Cerebellar nuclear complex (tissue), 1 donor: ENCODE results near the gene DTNBP1.
A peak's percentile ranks its signal among the peaks of the same experiment; 100 is the strongest.

Experiments used
- DNase-seq, 2 experiments: peaks; one replicate each; lab custom pipeline; 2025; lab: John Stamatoyannopoulos, UW

DTNBP1 gene

DNA sequence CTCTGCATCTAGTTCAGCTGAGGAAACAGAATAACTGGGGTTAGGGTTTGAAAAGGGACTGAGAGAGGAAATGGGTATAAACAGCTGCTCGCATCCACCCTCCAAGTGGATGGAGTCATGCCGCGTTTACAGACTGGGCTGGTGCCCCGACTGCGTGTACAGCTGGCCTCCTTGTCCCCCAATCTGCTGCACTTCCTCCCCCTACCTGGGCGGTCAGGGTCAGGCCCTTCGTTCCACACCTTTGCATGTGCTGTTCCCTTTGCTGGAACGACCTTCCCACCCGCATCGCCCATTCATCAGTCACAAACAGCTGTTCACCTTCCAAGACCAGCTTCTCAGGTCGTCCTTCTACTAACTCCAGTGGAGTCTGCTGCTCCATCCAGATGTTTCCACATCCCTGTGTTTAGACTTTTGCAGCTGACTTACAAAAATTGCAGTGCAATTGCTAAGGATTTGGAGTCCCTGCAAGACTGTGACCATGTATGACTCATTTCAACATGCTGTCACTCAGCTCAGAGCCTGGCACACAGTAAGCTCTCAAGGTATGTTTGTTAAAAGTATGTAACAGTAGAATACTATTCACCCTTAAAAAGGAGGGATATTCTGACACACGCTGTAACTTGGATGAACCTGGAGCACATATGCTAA is 129.3 kb downstream of the DTNBP1 start:
- no peak for DNase-seq

DNA sequence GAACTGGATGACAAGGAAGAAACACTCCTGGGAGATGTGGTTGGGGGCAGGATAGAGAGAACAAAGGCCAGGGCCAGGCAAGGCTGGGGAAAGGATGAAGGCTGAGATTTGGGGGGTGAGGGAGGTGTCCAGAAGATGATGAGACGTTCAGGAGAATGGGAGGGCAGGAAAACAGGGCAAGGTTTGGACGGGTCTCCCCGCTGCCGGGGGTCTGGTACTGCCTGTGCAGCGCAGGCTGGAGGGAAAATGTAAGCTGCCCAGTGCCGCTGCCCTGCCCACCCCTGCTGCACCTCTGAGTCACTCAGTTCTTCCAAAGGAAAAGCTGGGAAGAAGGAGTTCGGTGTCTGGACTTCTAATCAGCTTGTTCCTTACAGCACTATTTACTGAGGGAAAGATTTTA is 130.9 kb downstream of the DTNBP1 start:
- no peak for DNase-seq

DNA sequence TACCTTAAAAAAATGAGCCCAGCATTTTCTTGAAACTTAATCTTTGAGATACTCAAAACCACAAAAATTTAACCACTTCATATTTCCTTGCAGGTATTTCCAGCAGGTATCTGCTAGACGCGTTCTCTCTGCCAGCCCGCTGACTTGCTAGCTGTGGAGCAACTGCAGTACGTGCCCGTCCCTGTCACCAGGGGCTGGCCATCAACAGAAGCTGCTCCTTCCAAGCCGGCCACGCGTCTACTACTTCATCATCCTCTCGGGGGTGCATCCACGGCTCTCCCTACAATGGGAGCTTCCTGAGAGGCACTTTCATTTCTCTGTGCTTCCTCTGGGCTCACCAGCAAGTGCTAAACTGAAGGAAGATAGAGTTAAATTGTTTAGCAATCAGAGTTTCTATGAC is 132.4 kb downstream of the DTNBP1 start:
- no peak for DNase-seq

DNA sequence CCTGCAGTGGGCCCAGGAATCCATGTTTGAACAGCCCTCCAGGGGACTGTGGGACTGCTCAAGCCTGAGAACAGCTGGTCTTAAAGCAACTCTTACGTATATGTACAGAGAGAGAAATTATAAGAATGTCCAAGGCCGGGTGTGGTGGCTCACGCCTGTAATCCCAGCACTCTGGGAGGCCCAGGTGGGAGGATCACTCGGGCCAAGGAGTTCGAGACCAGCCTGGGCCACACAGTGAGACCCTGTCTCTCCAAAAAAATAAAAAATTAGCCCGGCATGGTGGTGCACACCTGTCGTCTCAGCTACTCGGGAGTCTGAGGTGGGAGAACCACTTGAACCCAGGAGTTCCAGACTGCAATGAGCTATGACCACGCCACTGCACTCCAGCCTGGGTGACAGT is 134.0 kb downstream of the DTNBP1 start:
- no peak for DNase-seq

DNA sequence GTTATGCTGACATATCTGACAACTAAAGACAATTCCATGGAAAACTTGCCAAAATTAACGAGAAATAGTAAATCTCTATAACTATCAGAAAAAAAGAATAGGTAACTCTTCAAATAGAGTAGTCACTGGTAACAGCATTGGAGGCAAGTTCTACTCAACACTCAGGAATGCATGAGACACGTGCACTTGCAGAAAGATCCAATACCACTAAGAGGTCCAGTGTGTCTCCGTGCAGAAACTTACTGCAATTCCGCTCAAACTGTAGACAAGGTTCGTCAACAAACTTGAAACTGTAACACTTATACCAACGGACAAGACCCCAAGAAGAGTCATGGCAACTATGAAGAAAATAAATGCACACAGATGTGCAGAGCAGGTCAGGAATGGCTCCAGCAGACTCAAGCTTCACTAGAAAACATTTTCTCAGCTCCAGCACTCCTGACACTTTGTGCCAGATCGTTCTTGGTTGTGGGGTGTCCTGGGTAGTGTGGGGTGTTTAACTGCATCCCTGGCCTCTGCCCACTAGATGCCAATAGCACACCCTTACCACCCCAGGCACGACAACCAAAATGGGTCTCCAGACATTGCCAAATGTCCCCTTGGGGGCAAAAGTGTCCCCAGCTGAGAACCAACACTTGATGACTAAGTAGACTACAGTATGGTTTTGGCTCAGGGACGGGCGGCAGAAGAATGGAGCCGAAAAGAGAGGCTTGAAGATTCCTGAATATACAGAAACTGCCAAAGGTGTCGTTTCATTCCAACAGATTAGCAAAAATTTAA is 134.8 kb downstream of the DTNBP1 start:
- no peak for DNase-seq

DNA sequence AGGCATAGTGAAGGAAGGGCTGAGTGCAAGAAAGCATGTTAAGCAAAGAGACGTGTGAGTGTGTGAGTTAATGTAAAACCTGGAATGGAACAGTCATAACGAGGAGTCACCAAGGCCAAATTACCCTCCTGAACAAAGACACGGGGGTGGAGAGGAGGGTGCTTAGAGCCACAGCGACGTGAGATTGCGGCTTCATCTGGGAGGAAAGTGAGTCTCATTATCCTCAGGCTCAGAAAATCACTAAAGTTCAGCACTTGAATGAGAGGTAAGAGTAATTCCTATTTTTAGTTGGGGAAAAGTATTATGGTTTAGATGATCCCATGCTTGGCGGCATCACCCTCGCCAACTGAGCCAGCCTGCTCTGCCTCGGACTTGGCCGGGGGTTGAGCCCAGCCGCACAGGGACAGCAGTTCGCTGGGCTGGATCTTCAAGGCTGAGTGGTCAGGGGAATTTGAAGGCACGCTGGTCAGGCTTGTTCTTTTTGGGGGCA is 136.6 kb downstream of the DTNBP1 start:
- no peak for DNase-seq

DNA sequence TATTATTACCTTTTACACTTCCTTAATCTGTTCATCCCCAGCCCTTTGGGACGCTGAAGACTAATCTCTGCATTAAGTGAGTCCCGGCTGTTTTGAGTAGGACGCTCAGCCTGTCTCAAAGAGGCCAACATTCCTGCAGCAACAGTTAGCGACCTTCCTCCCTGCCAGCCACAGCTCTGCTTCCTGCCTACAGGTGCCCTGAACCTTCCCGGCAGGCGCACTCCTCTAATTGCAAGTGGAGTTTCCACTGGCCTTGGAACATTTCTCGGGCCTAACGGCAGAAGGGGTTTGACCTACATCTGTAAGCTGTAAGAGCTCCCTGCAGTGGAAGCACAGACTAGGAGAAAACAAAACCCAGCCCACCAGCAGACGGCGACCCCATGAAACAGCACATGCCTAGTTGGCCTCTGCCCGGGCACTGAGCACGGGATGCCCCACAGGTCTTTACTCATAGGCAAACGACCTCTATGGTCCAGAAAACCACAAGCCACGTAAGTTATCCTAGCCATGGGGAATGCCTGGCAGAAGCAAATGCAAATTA is 137.9 kb downstream of the DTNBP1 start:
- no peak for DNase-seq

DNA sequence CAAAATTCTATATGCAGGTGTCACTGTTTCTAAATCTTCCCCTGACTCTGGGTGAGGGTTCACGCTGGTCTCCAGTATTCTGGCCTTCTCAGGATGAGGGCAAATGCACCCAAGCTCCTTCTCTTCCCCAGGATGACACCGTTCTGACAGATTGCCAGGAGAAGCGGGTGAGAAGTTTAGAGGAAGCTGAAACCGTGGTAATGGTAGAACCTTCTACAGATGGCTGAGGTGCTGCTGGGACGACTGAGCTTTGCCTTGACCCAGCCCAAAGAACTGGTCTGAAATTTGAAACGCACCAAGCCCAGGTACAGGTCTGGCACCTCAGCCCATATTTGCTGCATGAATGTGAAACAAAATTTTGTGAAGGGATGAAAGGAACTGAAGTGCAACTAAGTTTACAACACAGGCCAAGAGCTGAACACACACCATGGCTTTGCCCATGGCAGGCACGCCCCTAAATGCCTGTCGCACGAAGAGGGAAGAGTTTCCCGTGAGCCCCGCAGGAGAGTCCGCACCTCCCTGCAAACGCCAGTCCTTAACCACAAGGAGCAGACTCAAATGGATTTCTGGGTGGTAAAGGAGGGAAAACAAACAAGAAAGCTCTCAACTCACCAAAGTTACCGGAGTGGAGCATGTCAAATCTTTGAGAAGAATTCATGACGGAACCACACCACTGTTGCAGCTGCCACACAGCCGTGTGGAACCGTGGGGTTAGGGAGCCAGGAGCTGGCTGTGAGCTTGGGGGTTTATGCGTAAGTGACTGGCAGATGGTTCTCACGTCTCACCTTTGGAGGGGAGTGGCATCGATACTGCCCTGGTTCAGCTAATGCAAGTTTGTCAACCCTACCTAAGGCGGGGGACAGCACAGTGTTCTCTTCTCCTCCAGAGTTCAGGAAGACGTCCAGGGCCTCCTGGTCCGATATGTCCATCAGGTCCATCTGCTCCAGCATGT is 138.9 kb downstream of the DTNBP1 start:
- no peak for DNase-seq

DNA sequence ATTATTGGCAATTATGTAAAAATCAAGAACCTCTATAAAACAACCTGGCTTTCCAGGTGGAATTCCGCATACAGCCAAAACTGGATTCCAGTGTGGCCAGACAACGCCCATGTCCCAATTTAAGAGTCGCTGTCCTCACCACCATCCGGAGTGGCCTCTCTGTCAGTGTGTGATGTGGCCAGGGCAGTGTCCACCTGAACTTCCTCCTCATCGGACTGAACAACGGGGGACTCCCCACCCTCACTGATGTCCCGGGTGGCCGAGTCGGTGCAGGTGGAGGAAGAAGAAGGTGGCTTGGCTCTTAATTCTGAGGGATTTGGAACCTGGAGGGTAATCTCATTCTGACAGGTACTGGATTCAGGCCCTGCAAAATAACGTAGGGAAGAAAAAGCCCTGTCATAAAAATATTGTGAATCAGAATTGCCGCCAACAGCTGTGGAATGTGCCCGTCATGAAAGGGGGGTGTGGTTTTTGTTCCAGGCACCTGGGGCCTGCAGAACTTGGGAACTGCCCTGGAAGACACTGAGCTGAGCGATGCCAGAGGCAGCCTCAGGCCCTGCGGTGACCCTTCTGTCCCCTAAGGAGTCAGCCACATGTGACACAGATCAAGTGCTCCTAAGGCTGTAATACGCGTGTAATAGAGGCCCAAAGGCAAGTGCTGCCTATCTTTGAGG is 139.8 kb downstream of the DTNBP1 start:
- DNase-seq, result no peak

DNA sequence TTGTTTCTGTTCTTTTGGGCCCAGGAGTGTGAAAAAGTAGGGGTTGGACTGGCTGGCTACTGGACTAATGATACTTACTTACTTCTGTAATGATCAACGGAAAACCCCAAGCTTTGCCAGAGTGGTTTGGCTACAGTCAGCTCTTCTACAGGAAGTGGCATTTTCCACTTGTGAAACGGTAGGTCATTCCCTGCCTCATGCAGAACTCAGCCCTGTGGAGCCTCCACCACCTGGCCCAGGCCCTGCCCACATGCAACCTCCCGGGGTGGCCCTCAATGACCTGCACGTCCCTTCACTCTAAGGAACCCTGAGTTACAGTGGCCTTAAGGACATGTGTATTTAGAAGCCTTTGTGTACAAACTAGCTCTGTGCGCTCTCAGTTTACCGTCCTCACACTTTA is 140.4 kb downstream of the DTNBP1 start:
- DNase-seq, result no peak

DNA sequence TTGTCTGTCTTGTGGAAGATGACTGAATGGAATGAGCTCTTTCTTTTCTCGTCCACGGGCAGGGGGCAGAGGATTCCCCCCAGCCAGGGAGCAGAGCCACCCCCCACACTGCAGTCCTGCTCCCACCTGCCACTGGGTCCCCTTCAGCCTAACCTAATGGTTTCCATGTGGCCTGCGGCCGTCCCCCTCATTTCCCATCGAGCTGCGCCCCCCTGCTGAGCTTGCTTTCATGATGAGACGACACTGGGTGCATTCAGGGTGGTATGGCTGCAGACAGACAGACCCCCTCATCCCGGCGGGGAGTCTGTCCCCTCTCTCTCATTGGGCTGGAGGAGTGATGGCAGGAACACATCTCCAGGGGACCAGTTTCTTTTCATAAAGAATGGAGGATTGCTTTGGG is 140.8 kb downstream of the DTNBP1 start:
- DNase-seq, result no peak

DNA sequence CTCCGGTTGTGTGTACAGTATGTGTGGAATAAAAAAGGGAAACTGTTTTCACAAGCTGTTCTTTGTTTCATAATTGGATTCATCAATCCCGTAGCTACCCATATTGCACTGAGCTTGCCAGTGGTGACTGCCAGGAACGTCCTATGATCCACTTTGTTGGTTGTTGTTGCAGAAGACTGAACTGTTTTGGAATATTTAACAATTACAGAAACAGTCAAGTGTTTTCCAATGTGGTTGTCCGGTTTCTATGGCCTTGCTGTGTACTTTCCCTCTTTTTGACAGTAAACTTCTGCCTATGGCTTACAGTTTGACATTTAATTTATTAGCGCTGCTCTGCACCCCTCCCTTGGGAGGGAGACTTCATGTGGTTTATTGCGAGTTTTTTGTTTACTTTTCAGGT is 141.2 kb downstream of the DTNBP1 start:
- DNase-seq, result no peak

DNA sequence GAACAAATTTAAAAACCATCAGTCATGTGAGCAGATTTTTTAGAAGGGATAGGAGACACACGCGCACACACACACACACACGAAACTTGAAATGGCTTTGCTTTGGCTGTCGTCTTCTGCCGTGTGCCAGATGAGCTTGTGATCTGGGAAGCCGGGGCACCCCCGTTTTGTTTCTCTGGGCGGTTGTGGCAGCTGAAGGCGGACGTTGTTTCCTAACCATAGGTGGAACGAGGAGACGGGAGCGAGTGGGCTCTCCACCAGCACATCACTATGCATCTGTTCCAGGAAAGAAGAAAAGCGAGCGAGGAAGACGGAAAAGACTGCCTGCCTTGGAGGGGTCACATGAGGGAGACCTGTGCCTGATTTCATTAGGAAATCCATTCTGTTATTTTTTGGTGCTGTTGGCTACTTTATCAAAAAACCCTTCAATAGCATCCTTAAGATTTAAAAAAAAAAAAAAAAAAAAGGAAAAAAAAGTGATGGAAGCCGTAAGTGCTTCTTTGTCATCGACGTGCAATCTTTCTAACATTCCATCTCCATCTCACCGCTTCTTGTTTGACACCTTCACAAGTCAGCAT is 142.1 kb downstream of the DTNBP1 start:
- no peak for DNase-seq

DNA sequence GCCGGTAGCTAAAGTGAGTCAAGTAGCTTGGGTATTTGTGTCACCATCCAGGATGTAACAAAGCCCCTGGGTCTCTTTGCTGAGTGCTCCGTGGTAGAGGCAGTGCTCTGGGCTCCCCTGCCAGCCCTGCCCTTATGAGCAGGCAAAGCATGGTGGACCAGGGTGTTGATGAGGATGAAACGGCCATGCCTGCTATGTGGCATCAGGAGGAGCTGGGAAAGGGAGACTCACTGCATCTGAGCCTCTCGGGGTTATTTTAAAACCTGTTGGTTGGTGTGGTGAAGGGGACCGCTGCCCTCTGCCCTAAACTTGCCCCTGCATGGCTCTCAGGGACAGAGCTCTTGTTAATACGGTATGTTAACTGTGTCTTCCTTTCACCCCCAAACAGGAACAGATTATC is 143.1 kb downstream of the DTNBP1 start:
- no peak for DNase-seq

DNA sequence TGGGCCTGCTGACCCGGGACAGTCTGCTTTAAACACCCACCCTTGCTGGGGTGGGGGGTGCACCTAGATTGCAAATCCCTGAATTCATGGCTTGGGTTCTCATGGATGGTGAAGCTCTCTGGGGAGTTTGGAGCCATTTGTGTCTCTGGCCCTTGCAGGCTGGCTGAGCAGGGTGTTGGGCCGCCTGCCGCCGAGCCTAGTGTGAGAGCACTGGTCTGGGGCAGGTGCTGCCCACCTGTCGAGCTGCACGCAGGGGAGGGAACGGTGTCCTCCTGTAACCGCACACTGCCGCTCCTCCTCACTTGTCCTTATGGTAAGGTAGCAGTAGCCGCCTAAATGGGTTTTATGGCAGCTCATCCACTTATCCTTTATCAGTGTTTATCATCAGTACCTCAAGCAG is 143.9 kb downstream of the DTNBP1 start:
- no peak for DNase-seq

DNA sequence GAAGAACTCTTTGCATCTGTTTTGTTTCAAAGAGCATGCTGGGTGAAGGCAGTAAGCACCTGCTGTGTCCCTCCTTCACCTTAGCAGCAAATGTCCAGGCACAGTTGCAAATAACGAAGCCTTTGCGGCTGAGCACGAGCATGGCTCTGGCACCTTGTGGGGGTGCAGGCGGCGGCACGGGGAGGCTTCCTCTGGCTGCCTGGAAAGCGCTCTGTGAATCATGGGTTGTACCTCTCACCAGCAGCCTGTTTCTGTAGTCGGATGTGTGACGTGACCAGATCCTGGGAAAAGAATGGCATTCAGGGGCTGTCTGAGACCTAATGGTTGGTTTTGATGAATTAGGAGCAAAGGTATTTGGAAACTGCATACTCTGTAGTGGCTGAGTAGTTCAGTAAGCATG is 144.8 kb downstream of the DTNBP1 start:
- no peak for DNase-seq

DNA sequence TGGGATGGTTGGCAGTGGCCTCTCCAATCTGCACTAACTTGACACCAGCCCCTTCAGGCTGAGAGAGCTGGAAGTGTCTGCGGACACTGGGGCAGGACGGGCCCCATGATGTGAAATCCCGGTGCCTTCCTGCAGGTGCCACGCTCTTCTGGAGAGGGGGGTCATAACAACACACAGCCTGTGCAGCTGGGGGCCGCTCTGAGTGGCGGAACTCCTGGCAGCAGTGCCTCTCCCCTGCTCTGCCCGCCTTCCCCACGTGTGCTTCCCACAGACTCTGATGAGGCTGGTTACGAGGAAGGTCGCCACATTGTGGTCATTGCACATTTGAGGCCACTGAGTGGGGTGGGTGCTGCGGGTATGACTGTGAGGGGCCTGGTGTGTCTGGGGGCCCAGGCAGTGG is 145.2 kb downstream of the DTNBP1 start:
- DNase-seq, result no peak

DNA sequence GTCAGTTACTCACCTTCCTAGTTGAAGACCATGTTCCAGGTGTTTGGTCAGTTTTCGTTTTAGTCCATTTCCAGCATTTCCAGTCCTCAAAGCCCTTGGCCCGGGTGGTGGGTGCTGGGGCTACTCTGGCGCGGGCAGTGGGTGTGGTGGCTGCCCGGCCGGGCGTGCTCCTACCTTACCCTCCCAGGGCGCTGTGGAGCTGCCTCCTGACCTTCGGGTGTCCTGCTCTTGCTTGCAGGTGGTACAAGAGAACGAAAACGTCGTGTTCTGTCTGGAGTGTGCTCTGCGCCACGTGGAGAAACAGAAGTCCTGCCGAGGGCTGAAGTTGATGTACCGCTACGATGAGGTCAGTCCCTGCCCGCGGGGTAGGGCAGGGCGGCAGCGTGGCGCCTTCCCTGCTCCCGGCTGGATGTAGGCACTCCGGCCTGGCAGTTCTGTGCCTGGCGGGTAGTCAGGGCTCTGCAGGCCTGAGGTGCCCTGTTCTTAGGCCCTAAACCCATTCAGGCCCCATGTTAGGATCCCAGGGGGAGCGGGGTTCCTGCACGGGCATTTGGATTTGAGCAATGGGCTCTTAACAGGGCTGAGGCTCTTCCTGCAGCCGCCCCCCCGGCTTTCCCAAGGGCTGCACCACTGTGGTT is 145.8 kb downstream of the DTNBP1 start:
- no peak for DNase-seq

DNA sequence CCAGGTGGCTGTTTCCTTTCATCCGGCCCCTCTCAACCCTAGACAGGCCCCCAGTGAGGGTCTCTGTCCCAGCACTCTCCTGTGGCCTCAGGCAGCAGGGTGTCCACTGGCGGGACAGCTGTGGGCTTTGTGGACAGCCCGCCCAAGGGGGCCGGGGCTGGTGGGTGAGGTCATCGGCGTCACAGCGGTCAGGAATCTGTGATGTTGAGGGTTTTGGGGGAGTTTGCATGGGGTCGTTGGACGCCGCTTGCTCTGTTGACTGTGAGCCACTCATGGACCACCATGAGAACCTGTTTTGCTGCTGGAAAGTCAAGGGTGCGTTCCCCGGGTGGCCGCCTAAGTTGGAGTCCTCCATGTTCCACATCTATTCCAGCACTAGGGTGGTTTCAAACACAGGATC is 146.4 kb downstream of the DTNBP1 start:
- DNase-seq, result no peak

DNA sequence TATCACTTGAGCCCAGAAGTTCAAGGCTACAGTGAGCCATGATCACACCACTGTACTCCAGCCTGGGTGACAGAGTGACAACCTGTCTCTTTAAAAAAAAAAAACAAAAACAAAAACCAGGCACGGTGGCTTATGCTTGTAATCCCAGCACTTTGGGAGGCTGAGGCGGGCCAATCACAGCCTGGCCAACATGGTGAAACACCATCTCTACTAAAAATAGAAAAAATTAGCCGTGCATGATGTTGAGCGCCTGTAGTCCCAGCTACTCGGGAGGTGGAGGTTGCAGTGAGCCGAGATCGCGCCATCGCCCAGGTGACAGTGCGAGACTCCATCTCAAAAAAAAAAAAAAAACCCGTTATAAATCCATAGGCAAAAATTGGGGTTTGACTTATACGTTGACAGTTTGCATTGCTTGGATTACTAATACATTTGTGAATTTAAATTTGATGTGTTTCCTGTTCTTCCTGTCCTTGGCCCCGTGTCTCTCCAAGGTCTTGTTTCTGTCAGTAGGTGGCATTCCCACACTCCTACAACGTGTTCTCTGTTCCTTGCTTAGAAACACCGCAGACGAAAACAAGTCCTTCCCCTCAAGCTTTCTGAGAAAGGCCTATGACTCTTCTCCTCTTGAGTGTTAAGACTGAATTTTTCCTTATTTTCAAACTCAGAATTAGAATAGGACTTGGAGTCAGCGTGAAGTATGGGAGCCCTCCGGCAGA is 147.0 kb downstream of the DTNBP1 start:
- peak; percentile 16 to 29 for DNase-seq
